Tongue (tissue), 2 donors: ENCODE results near the gene MLEC. TPM values are rescaled to one million over a fixed set of nuclear protein-coding genes. Genes with fewer than 3 reads are reported as not detected.
A peak's percentile ranks its signal among the peaks of the same experiment; 100 is the strongest.
"Not testable (repeated sequence)": the region's sequence is repeated elsewhere in the genome, so short reads cannot be mapped to it uniquely, and the experiment has no call there.

Experiments
- DNase-seq: peaks from one replicate; pipeline ENCODE4 v3.0.0-alpha.2; 2015
- total RNA-seq: library from RNA; depleted of rRNA; stranded (reverse); fragments of >200 nt; gene quantifications from one replicate; pipeline ENCODE4 v1.2.3, GENCODE V29; 2014

Gene MLEC
- total RNA-seq, 1 donor from 2014 or later, result 67.1 TPM

GRCh38 chr12:120720987-120721801 is 34.2 kb downstream of the MLEC start:
- no peak for DNase-seq

GRCh38 chr12:120721866-120722265 is 34.9 kb downstream of the MLEC start:
- no peak for DNase-seq

DNA sequence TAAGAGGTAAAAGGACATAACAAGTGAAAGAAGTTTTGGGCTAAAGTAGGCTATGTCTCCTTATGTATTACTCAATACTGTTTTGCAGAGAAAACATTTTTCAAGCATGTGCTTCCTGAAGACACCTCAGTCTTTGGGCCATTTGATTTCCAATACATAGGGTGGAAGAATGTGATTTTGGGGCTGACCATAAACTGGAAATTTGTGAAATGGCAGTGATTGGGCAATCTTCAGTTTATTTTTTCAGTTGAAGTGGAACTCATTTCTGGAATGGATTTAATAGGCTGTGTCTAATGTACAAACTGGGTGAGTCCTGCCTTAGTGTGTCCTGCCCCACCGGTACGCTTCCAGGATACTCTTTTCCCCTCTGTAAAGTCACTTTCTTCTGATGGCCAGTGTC is 35.8 kb downstream of the MLEC start:
- no peak for DNase-seq

- DNase-seq, result no peak
These were observed 37.8 kb downstream of the MLEC start for GRCh38 chr12:120724720-120725119.

GRCh38 chr12:120725151-120725658 is 38.3 kb downstream of the MLEC start:
- DNase-seq, result no peak

DNA sequence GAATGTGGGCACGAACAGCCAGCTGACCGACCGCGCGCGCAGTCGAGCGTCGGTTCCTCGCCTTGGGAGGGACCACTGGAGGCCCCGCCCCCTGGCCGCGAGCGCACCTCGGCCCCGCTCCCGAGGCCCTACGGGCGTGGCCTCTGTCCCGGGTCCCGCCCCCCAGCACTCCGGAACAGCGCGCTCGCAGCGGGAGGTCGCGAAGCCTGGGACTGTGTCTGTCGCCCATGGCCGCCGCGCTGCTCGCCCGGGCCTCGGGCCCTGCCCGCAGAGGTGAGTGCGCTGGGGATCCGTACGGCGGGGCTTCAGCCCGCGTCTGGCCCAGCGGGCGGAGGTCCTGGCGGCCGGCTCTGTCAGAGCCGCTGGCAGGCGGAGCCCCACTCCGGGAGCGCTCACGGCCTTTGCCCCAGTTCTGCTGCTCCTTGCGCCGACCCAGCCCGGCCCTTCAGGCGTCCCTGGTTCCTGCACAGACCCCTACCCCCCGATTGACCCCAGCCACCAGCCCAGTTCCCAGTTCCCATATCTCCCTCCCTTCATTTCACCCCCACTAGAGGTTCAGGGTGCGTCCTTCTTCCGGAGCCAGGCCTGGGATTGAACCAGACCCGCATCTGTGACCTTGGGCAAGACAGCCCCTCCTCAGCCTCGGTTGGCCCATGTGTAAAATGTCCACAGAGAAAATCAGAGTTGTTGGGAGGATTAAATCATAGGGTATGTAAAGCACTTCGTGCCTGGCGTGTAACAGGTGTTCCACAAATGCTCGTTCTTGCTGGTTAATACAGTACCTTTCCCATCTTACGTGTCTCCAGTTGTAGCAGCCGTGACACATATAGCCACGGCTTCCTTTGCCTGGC is 38.9 kb downstream of the MLEC start, which contains the start of gene ACADS:
Gene ACADS (plus strand): TSS at position 168 of the 851 bp plus-strand sequence. CDS start 60 bp downstream, at position 228.
- DNase-seq, result peak; percentile 93

GRCh38 chr12:120726510-120726793 is 39.5 kb downstream of the MLEC start:
- no peak for DNase-seq

DNA sequence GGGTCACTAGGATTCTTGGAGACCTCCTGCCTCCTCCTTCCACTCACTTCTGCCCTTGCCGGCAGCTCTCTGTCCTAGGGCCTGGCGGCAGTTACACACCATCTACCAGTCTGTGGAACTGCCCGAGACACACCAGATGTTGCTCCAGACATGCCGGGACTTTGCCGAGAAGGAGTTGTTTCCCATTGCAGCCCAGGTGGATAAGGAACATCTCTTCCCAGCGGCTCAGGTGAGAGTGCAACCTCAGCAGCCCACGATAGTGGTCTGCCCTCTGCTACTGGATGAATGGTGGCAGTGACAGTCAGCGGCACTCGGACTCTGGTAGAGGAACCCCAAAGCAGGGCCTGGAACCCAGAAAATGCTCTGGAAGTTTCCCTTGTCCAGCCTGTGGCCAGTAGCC is 40.0 kb downstream of the MLEC start:
- DNase-seq, result no peak

DNA sequence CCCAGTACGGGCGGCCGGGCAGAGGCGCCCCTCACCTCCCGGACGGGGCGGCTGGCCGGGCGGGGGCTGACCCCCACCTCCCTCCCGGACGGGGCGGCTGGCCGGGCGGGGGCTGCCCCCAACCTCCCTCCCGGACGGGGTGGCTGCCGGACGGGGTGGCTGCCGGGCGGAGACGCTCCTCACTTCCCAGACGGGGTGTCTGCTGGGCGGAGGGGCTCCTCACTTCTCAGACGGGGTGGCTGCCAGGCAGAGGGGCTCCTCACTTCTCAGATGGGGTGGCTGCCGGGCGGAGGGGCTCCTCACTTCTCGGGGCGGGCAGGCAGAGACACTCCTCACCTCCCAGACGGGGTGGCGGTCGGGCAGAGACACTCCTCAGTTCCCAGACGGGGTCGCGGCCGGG is 45.2 kb downstream of the MLEC start:
- DNase-seq, result not testable (repeated sequence)

DNA sequence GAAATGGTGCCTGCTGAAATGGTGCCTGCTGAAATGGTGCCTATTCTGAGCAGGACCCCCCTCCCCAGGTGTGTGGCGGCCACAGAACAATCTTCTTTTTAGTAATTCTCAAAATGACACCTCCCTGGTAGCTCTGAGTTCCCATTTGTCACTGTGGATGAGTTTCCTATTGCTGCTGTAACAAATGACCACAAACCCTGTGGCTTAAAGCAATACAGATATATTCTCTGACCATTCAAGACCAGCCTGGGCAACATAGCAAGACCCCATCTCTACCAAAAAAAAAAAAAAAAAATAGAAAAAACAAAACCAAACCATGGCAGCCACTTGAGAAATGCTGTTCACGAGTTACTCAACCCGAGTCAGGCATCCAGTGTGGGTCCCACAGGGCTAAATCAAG is 46.6 kb downstream of the MLEC start:
- DNase-seq, result no peak

DNA sequence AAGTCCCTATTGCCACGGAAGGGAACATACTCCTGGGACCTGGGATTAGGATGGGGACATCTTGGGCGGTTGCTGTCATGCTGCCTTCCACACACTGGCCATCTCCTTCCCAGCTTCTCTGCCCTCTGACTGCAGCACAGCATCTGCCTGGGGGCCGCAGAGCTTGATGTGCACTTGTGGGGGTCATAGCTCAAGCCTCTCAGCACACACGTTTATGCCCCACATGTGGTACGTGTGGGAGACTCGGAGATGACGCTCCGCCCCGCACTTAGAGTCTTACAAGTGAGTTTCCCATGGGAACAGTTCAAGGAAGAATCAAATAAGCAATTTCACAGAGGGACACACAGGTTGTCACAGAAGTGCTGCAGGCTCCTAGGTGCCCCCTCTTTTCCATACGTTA is 47.3 kb downstream of the MLEC start:
- no peak for DNase-seq

DNA sequence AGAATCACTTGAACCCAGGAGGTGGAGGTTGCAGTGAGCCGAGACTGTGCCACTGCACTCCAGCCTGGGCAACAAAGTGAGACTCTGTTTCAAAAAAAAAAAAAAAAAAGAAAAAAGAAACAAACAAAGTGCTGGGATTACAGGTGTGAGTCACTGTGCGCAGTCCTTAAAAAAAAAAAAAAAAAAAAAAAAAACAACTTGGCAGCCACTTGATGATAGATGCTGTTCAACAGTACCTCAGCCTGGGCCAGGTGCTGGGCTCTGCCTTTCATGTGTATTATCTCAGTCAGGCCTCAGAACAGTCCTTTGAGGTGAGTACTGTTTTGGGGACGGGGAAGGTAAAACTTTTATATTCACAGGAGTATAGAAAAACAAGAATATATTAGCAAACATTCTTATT is 48.2 kb downstream of the MLEC start:
- no peak for DNase-seq

DNA sequence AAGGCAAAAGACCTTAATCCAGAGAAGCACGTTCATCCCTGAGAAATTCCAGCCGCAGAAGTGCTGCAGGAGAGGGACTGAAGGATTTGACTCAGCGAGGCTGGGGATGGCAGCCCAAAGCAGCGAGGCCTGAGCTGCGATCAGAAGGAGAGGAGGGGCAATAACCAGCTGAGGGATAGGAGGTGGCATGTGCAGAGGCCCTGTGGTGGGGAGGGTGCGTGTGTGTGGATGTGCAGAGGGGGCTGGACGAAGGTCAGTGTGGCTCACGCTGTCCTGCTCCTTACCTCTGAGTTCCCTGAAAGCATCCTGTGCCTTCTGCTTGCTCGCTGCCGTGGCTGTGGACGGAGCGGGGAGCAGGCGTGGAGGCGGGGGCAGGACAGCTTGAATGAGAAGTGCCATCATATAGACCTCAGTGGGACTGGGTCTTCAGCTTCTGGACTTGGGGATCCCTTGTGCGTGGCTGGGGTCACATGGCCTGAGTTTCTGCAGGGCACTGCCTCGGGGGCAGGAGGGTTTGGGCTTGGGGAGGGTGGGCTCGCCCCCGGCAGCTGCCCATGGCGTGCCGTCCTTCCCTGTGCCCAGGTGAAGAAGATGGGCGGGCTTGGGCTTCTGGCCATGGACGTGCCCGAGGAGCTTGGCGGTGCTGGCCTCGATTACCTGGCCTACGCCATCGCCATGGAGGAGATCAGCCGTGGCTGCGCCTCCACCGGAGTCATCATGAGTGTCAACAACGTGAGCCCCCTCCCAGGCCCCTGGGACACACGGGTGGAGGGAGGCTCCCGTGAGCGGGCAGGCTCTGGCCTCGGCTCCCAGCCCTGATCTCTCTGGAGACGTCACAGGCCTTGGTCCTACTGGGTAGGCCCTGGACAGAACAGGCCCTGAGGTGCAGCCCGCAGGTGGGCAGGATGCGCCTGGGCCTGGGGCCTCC is 49.7 kb downstream of the MLEC start:
- no peak for DNase-seq

- peak; percentile 48 for DNase-seq
These were observed 50.8 kb downstream of the MLEC start for GRCh38 chr12:120737557-120738251.

GRCh38 chr12:120738252-120739030 is 51.5 kb downstream of the MLEC start:
- DNase-seq, result no peak

DNA sequence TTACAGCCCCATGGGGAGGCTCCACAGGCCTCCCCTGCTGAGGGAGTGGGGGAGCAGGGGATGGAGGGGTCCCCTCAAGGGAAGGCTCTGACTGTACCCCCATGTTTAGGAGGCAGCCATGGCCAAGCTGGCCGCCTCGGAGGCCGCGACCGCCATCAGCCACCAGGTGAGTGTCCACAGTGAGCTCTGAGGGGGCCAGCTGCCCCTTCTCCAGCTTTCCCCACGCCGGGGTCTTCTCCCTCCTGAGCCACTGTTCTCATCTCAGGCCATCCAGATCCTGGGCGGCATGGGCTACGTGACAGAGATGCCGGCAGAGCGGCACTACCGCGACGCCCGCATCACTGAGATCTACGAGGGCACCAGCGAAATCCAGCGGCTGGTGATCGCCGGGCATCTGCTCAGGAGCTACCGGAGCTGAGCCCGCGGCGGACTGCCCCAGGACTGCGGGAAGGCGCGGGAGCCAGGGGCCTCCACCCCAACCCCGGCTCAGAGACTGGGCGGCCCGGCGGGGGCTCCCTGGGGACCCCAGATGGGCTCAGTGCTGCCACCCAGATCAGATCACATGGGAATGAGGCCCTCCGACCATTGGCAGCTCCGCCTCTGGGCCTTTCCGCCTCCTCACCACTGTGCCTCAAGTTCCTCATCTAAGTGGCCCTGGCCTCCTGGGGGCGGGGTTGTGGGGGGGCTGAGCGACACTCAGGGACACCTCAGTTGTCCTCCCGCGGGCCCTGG is 52.2 kb downstream of the MLEC start:
- DNase-seq, result no peak

DNA sequence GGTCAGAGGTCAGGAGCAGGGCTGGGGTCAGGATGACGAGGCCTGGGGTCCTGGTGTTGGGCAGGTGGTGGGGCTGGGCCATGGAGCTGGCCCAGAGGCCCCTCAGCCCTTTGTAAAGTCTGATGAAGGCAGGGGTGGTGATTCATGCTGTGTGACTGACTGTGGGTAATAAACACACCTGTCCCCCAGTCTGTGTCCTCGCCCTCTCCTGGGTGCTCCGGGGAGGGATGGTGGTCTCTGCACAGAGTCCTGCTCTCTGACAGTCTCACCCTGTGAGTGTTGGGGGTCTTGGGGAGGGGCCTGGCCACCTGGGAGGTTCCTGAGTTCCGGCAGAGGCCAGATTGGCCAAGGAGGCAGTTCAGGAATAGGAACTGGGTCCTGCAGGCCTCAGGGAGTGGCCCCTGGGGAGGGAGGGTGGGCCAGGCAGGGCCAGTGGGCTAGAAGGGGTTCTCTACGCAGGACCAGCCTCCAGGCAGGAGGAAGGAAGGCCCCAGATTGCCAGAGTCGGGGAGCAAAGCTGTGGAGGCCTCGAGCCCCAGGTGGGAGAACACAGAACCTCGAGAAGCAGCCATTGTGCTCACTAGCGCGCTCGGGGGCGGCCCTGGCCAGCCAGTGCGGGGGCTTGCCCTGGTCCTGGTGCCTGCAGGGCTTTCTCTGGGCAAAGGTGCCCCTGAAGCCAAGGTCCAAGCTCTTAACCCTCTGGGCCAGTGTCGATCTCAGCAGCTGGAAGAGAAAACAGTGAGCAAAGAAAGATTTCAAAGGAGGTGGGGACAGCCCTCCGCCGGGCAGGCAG is 53.1 kb downstream of the MLEC start:
- DNase-seq, result no peak

DNA sequence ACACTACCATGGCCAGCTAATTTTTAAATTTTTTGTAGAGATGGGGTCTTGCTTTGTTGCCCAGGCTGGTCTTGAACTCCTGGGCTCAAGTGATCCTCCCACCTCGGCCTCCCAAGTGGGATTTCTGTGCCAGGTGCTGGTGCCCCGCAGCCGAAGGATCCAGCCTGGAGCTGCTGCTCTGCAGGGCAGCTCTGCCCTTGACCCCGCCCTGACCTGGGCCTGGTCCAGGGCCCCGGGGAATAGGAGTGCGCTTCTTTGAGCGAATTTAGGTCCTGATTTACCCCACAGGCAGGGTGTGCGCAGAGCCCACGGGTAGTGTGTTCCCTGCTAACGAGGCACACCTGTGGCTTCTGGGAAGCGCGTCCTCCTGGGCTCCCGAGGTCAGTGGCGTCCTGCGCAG is 53.9 kb downstream of the MLEC start:
- DNase-seq, result no peak
